Mesenteric fat pad (tissue), 1 donor: ENCODE data around the gene DROSHA. TPM values are rescaled to one million over a fixed set of nuclear protein-coding genes. Genes with fewer than 3 reads are reported as not detected.
"Not testable (repeated sequence)": the region's sequence is repeated elsewhere in the genome, so short reads cannot be mapped to it uniquely, and the experiment has no call there.

ENCODE experiments used
- DNase-seq: peaks from one replicate; pipeline ENCODE4 v3.0.0-alpha.2; 2020; ENCODE audit warnings: low spot score
- total RNA-seq: library from RNA; stranded (reverse); fragmentation: NEBNext Ultra II Directional; extraction: Animal tissue kit (Norgen Biotek cat#: 25700); gene quantifications from one replicate; pipeline ENCODE4 v1.2.1, GENCODE V29; 2021
- donor health status: DM: yes; HTN: yes; CAD: no.

DROSHA gene
- total RNA-seq, 1 donor from 2014 or later, result 39.5 TPM

DNA sequence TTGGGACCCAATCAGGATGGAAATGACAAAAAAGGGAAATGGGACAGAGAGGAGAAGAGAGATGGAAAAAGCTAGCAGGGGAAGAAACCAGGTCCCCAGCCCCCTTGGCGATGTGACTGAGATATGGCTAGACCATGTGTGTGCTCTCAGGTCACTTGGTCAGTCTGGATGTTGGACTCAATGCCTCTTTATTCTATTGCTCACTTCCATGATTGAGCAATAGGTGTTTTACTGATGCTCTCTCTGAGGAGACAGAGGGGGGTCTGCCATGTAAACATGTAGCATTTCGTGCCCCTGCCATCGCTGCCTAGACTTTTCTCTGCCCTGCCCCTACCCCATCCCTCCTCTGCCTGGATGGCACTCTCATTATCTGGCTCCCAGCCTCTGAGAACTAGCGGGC lies 150.6 kb downstream of the DROSHA start:
- DNase-seq, result no peak

DNA sequence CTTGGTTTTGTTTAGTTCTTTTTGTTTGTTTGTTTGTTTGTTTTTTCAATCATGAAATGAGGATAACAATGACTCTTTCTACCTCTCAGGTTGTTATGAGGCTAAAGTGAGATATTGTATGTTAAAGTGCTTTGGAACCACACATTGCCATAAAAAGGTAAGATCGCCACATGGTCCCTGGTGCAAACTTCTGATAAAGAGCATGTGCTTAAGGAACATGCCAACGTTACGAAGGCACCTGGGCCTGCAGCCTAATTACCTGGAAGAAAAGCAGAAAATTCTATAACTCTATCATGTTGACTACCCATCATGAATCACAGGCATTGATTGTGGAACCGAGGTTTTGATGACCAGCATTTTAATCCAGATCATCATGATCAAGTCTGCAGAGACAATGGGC lies 151.8 kb downstream of the DROSHA start:
- no peak for DNase-seq

DNA sequence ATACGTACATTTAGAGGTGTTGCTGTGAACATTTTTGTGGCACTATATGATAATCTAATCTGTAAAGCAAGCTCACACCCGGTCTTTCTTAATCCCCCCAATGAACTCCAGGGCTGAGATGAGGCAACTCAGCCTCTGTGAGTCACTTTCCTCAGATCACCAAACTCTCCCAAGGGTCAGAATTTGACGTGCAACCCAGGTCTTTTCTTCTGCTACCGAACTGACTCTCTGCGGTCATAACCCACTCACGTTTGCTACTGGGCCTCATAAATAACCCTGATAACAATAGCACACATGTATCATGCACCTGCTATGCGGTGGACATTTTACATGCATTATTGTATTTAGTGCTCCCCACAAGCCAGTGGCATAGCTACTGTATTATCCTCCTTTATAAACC lies 153.1 kb downstream of the DROSHA start:
- DNase-seq, result no peak

DNA sequence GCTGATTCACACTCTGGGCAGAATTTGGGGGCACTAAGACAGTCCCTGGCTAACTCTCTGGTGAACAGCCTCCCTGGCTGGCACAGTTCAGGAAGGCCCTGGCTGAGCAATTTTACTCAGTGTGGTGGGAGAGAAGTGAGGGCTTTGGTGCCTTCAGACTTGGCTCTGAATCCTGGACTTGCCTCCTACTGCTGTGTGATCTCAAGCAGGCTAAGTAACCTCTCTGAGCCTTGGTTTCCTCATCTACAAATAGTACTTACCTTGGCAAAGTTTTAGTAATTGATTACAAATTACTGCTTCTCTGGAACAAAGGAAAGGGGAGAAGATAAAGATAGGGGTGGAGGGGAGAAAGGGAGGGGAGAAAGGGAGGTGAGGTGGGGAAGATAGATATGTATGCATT lies 153.8 kb downstream of the DROSHA start:
- DNase-seq, result no peak

DNA sequence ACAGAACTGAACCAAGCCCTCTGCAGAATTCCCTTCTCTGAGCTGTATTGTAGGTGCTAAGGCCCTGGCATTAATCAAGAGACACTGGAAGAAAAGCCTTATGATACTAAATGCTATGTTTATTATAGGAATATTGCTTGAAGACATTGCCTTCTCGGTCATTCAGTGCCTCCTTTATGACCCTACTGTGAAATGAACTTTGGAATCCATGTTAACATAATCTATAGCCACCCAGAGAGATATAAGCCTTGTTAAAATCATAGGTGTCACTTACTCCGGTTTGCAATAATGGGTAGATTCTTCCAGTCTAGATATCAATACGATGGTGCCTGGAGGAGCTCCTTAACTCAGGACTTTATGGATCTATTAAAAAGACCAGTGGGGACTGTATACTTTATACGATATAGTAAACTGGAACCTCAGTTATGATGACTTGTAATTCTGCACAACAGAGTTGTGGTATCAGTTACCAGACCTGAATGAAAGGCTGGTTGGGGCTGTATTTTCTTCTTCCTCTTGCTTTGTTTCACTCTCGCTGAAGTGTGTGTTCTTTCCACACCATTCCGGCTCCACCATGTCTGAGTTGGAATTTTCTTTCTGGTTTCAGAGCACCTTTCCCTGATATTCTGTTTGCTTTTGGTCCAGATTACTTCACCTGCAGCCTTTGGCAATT lies 154.5 kb downstream of the DROSHA start:
- DNase-seq, result no peak

DNA sequence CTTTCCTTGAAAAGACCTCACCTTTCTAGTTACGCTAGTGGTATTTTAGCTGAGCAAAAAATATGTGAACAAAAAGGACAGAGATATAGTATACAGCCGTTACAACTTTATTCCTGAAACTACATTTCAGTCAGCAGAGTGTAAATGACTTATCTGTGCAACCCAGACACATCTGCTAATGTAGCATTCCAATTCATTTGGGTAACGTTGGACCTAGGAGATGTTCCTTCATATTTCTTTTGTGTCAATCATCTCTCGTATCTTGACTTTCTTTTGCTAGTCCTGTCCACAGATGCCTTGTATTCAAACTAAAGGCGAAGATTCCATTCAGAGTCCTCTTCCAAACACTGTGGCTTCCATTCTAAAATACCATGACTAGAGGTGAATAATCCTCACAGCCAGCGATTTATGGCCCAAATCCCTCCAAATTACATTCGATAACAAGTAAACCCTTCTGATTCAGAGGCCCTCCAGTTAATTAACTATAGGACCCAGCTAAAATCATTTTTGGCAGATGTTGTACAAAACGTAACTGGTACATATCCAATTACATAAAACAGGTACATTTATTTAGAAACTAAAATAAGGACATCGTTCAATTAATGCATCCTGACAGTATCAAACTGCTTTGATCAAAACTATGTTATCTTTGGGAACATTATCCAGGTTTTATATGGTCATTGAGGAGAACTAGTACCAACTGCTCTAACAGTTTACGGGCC lies 155.7 kb downstream of the DROSHA start:
- no peak for DNase-seq

DNA sequence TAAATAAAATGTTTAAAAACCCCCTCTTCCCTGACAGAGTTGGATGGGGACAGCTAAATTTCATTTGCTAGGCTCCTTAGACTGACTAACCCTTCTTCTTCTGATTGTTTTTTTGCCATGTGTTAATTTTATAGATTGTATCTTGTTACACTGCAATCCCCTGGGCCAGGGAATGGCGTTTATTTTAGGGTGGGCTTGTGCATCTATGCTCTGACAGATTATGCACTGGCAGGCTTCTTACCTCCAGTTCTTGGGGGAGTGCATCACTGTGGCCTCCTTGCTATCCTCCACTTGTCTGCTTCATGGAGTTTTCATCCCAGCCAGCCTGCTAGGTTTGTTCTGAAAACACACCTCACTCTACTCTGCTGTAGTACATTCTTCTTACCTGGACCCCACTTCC lies 159.8 kb downstream of the DROSHA start:
- no peak for DNase-seq

DNA sequence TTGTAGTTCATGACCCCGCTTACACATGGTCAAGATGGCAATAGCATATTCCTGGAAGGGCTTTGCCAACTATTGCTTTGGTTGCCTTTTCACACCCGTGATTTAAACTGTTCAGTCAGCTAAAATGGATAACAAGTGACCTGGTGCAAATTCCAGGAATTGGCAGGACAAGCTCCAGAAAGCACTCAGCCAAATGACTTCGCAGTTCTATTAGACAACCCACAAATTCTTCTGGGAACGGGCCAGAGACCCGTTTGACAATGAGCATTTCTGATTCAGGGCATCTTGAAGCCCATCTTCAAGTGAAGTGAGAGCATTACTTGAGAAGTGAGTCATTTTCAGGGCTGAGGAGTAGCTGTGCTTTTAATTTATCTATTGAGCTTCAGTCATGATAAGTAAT lies 165.0 kb downstream of the DROSHA start:
- no peak for DNase-seq

DNA sequence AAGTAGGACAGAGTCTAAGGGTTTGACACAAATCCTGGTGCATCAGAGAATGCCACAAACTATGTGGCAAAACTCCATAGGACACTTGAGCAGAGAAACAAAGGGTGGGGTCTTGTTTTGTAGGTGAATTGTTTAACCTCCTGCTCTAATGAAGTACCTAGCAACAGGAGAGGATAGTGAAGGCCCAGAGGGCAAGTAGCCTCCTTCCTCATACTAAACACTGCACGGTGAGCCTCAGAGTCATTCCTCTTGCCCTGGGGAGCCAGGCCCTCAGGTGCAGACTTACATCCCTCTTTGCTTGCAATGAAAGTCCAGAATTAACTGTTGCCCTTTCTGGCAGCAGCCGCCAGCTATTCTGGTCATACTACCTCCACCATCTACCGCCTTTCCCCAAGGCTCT lies 166.1 kb downstream of the DROSHA start:
- no peak for DNase-seq

DNA sequence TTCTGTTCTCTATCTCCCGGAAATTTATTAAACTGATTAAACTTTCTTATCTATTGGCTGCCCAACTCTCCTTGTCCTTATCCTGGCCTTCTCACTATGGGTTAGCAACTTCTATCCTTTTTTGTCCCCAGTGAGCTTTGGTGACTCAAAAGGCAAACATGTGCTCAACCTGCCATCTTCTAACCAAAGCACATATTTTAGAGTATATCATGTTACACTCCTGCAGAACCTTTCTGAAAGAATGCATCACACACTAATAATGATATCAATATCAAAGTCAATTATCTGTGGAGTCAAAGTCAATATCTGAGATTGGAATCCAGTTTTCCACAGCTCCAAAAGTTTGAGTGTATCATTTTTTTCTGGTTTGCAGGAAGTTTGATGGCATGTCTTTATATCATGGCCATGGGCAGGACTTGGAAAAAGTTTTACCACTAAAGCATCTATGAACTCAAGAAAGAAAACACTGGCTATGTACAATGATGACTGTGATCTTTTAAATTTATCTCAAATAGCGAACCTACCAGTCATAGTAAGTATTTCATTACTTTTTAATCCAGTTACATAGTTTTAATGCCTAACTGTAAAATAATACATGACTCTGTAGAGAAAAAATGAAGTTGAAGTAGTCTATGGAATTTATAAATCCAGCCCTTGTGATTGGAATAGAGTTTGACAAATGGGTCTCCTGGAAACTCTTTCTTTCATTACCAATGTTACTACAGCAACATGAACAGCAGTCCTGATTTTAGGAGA lies 166.8 kb downstream of the DROSHA start:
- no peak for DNase-seq

DNA sequence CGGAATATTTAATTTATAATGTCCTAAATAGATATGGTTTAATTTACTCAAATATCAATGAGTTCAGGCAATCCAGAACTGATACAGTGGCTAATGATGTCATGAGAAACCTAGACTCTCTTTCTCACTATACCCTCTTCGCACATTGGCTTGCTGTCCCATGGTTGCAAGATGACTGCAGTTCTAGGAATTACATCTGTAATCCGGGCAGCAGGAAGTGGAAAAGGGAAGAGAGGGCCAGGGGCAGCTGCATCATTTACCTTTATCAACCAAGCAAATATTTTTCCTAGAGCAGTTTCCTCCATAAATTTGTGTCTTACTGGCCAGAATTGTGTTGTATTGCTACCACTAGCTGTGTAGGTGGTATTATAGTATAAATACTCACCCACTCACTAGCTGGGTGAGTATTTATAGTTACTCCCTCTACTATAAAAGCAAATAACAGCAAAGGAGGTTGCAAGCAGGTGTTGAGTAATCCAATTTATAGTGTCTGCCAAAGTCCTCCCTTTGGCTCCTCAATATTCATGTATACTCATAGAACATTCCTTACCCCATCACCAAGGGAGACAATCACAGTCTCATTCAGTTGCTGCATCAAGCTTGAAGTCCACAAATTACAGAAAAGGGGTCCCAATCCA lies 168.8 kb downstream of the DROSHA start:
- DNase-seq, result no peak

DNA sequence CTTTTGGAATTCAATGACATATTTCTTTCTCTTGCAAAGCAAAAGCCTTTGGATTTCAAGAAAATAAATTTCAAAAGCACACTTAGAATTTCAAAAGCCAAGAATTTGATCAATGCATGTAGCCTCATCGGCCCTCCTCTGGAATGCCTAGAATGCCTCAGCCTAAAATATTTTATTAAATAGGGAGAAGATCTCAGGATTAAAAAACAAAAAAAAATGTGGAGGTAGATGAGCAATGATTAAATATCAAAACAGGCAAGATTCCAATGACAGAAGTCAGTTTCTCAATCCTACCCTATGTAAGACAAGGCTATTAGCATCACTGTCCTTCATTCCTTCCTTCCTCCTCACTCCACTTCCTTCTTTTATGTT lies 169.4 kb downstream of the DROSHA start:
- no peak for DNase-seq

DNA sequence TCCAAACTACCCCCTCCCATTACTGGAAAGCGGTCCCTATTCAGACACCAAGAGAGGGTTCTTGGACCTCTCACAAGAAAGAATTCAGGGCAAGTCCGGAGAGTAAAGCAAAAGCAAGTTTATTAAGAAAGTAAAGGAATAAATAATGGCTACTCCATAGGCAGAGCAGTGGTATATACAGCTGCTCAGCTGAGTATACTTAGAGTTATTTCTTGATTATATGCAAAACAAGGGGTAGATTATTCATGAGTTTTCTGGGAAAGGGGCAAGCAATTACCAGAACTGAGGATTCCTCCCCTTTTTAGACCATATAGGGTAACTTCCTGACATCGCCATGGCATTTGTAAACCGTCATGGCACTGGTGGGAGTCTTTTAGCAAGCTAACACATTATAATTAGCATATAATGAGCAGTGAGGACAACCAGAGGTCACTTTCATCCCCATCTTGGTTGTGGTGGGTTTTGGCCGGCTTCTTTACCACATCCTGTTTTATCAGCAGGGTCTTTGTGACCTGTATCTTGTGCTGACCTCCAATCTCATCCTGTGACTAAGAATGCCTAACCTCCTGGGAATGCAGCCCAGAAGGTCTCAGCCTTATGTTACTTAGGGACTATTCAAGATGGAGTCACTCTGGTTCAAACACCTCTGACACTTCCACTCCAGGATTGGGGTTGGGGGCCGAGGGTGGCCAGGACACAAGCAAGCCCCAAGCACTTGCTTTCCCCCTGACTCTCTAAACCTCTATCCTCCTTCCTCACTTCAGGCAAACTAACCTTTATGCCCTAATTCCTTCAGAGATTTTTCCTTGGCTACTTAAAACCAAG lies 170.0 kb downstream of the DROSHA start:
- not testable (repeated sequence) for DNase-seq

DNA sequence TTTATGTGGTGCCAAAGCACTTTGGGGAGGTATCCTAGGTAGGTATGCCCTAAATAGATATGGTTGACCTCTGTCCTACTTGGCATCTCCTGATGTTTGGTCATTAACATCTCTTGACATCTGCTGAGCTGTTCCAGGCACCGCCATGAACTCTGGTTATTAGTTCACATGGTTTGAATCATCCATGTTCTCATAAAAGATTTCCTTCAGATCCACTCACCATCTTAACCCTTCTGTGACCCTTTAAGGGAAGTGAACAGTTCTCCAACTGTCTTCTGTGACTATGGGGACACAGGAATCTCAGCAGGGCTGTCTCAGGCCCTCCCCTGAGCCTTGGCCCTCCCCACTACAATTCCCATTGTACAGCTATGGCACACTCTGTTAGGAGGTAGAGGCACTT lies 170.7 kb downstream of the DROSHA start:
- no peak for DNase-seq

DNA sequence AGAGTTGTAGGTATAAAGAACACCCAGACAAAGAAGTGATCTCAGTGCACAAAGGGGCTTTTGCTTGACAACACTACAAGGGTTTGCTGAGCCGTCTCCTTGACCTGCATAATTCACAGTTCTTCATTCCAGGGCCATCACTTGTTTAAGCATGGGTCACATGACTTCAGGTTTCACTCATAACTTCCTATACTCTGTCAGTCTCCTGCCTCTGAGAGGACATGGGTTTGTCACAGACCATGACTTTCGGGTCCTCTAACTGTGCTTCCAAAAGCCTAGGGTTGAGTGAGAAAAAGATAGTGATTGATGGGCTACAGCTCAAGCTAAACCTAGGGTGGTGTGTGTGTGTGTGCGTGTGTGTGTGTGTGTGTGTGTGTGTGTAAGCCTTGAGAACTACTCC lies 172.1 kb downstream of the DROSHA start:
- DNase-seq, result no peak

DNA sequence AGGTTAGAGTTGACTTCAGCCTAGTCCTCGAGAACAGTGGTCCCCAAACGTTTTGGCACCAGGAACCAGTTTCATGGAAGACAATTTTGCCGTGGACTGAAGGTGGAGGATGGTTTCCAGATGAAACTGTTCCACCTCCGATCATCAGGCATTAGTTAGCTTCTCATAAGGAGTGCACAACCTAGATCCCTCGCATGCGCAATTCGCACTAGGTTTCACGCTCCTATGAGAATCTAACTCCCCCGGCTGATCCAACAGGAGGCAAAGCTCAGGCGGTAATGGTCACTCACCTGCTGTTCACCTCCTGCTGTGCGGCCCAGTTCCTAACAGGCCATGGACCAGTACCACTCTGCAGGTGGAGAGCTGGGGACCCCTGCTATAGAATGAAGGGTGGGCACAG lies 174.9 kb downstream of the DROSHA start:
- DNase-seq, result no peak

DNA sequence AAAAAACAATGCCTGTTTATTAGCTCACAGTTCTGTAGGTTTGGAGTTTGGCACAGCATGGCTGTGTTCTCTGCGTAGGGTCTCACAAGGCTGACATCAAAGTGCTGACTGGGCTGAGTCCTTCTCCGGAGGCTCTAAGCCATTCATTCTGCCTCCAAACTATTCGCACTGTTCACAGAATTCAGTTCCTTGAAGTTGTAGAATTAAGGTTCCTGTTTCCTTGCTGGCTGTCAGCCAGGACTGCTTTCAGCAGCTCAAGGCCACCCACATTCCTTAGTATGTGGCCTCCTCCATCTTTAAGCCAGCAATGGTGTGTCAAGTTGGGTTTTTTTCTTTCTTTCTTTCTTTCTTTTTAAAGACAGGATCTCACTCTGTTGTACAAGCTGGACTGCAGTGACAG lies 176.6 kb downstream of the DROSHA start:
- DNase-seq, result no peak
